Chondrocyte (in vitro differentiated cells): ENCODE measurements around the gene SETD2. TPM values are rescaled to one million over a fixed set of nuclear protein-coding genes. Genes with fewer than 3 reads are reported as not detected.
A peak's percentile ranks its signal among the peaks of the same experiment; 100 is the strongest.

Source experiments
- DNase-seq: peaks from one replicate; pipeline ENCODE4 v3.0.0; 2021; ENCODE audit warnings: mixed read lengths, low spot score
- H3K27ac Mint-ChIP-seq: one replicate; pipeline ENCODE4 v1.8.0; 2021; ENCODE audit warnings: mild to moderate bottlenecking, moderate library complexity, mixed read lengths; ENCODE audit not compliant: unreplicated experiment
- H3K27me3 Mint-ChIP-seq: 2 replicates; pipeline ENCODE4 v1.8.0; 2021; ENCODE audit warnings: low read depth, mixed read lengths
- H3K36me3 Mint-ChIP-seq: 2 replicates; pipeline ENCODE4 v1.8.0; 2021; ENCODE audit warnings: low read depth, mixed read lengths
- H3K4me1 Mint-ChIP-seq: 2 replicates; pipeline ENCODE4 v1.8.0; 2021; ENCODE audit warnings: low read depth, mild to moderate bottlenecking, mixed read lengths
- H3K4me3 Mint-ChIP-seq: one replicate; pipeline ENCODE4 v1.8.0; 2021; ENCODE audit warnings: mild to moderate bottlenecking, moderate library complexity, mixed read lengths; ENCODE audit not compliant: unreplicated experiment
- H3K9me3 Mint-ChIP-seq: 2 replicates; pipeline ENCODE4 v1.8.0; 2021; ENCODE audit warnings: low read depth, mixed read lengths
- CTCF ChIP-seq: fragments of 200-600 bp; sonication (generic); IDR thresholded peaks from 2 replicates; pipeline ENCODE4 v1.5.0; 2021; ENCODE audit warnings: antibody characterized with exemption, mild to moderate bottlenecking, moderate library complexity
- total RNA-seq: library from RNA; stranded (reverse); gene quantifications from 3 replicates; pipeline ENCODE4 v1.2.1, GENCODE V29; 2021

Gene SETD2
- total RNA-seq, 1 donor from 2014 or later = 37.3 TPM

- H3K27me3 Mint-ChIP-seq = no peaks in the 10 kb centered on the region
- no peak overlapping the region for H3K27ac Mint-ChIP-seq
- H3K9me3 Mint-ChIP-seq = no peaks in the 10 kb centered on the region
- peaks cover 18% of the 10 kb centered on the region for H3K4me1 Mint-ChIP-seq
- DNase-seq = no peak
- TF ChIP-seq CTCF = no peak
- H3K4me3 Mint-ChIP-seq = no peak overlapping the region
- peaks cover 13% of the 10 kb centered on the region for H3K36me3 Mint-ChIP-seq
Observed at GRCh38 chr3:47022641-47023071, 141.3 kb downstream of the SETD2 start.

- TF ChIP-seq CTCF = no peak
- Mint-ChIP-seq H3K4me1 (peaks cover 29% of the 10 kb centered on the region), H3K9me3 (no peaks in the 10 kb centered on the region), H3K27ac (no peak overlapping the region), H3K36me3 (peaks cover 16% of the 10 kb centered on the region), H3K4me3 (no peak overlapping the region), H3K27me3 (no peaks in the 10 kb centered on the region)
- no peak for DNase-seq
Observed at GRCh38 chr3:47020311-47020710, 143.6 kb downstream of the SETD2 start.

GRCh38 chr3:47019201-47019600, 144.7 kb downstream of the SETD2 start:
- no peak for DNase-seq
- no peak overlapping the region for H3K27ac Mint-ChIP-seq
- no peak overlapping the region for H3K4me3 Mint-ChIP-seq

GRCh38 chr3:47018269-47018611, 145.7 kb downstream of the SETD2 start:
- no peak for TF ChIP-seq CTCF
- H3K4me3 Mint-ChIP-seq = no peak overlapping the region
- H3K9me3 Mint-ChIP-seq = no peaks in the 10 kb centered on the region
- no peak for DNase-seq
- H3K36me3 Mint-ChIP-seq = peaks cover 20% of the 10 kb centered on the region
- no peaks in the 10 kb centered on the region for H3K27me3 Mint-ChIP-seq
- H3K27ac Mint-ChIP-seq = no peak overlapping the region
- H3K4me1 Mint-ChIP-seq = peaks cover 29% of the 10 kb centered on the region

More at GRCh38 chr3:47019201-47019600, 144.7 kb downstream of the SETD2 start:
- H3K9me3 Mint-ChIP-seq = no peaks in the 10 kb centered on the region
- no peak for TF ChIP-seq CTCF
- no peaks in the 10 kb centered on the region for H3K27me3 Mint-ChIP-seq
- H3K36me3 Mint-ChIP-seq = peaks cover 20% of the 10 kb centered on the region
- H3K4me1 Mint-ChIP-seq = peaks cover 29% of the 10 kb centered on the region

- no peak for TF ChIP-seq CTCF
- no peak for DNase-seq
- Mint-ChIP-seq H3K27ac (peak overlapping the region; percentile 85), H3K4me3 (no peak overlapping the region), H3K36me3 (peaks cover 20% of the 10 kb centered on the region), H3K27me3 (no peaks in the 10 kb centered on the region), H3K9me3 (no peaks in the 10 kb centered on the region), H3K4me1 (peaks cover 29% of the 10 kb centered on the region)
Observed at GRCh38 chr3:47017504-47018268, 146.2 kb downstream of the SETD2 start.
